Hepatocyte (in vitro differentiated cells): ENCODE data around the gene ENPP5. TPM values are rescaled to one million over a fixed set of nuclear protein-coding genes. Genes with fewer than 3 reads are reported as not detected.

Source experiments
- DNase-seq: peaks from one replicate; pipeline ENCODE4 v3.0.0-alpha.2; 2016; ENCODE audit warnings: low spot score
- H2AFZ ChIP-seq: fragments of 200-600 bp; sonication (generic); 2 replicates; pipeline ENCODE4 v1.6.0; 2016; ENCODE audit warnings: antibody characterized with exemption, mild to moderate bottlenecking
- H3K27ac ChIP-seq: fragments of 200-600 bp; sonication (generic); 2 replicates; pipeline ENCODE4 v1.5.1; 2016; ENCODE audit warnings: mild to moderate bottlenecking
- H3K27me3 ChIP-seq: fragments of 200-600 bp; sonication (generic); 2 replicates; pipeline ENCODE4 v1.6.1; 2016
- H3K36me3 ChIP-seq: fragments of 200-600 bp; sonication (generic); replicated peaks from 2 replicates; pipeline ENCODE4 v1.5.1; 2016; ENCODE audit warnings: low read depth; ENCODE audit not compliant: insufficient read depth
- H3K4me1 ChIP-seq: fragments of 200-600 bp; sonication (generic); 2 replicates; pipeline ENCODE4 v1.5.1; 2016; ENCODE audit warnings: mild to moderate bottlenecking, moderate library complexity; ENCODE audit not compliant: insufficient read depth
- H3K4me2 ChIP-seq: fragments of 200-600 bp; sonication (generic); 2 replicates; pipeline ENCODE4 v1.6.0; 2016
- H3K4me3 ChIP-seq: fragments of 200-600 bp; sonication (generic); 2 replicates; pipeline ENCODE4 v1.5.1; 2016; ENCODE audit warnings: mild to moderate bottlenecking
- H3K79me2 ChIP-seq: fragments of 200-600 bp; sonication (generic); 2 replicates; pipeline ENCODE4 v1.6.0; 2017; ENCODE audit warnings: mild to moderate bottlenecking
- H3K9me2 ChIP-seq: fragments of 200-600 bp; sonication (generic); replicated peaks from 2 replicates; pipeline ENCODE4 v1.6.0; 2017; ENCODE audit warnings: mild to moderate bottlenecking; ENCODE audit not compliant: insufficient read depth
- H3K9me3 ChIP-seq: fragments of 200-600 bp; sonication (generic); 2 replicates; pipeline ENCODE4 v1.5.1; 2016; ENCODE audit warnings: low read depth, mild to moderate bottlenecking
- H4K20me1 ChIP-seq: fragments of 200-600 bp; sonication (generic); 2 replicates; pipeline ENCODE4 v1.6.0; 2016; ENCODE audit warnings: mild to moderate bottlenecking; ENCODE audit not compliant: insufficient read depth, poor library complexity, severe bottlenecking
- EZH2 ChIP-seq: fragments of 200-600 bp; sonication (generic); IDR thresholded peaks from 2 replicates; pipeline ENCODE4 v1.6.1; 2016; ENCODE audit warnings: antibody characterized with exemption, mild to moderate bottlenecking, borderline replicate concordance
- EZH2phosphoT487 ChIP-seq: fragments of 200-600 bp; sonication (generic); IDR thresholded peaks from one replicate; pipeline ENCODE4 v1.6.1; 2018; ENCODE audit warnings: antibody characterized with exemption, mild to moderate bottlenecking, low read depth, moderate library complexity; ENCODE audit not compliant: unreplicated experiment, severe bottlenecking
- WGBS: methylation state at CpG from one replicate; pipeline ENCODE4 v1.1.6; 2016; ENCODE audit warnings: low lambda C conversion rate; ENCODE audit errors: missing lambda C conversion rate; 5-methylcytosine and 5-hydroxymethylcytosine counted together
- polyA plus RNA-seq: library from polyadenylated mRNA; unstranded; fragments of >200 nt; fragmentation: Nextera tagmentation; extraction: Ambion mirVana; gene quantifications from 2 replicates; pipeline ENCODE4 v1.2.1, GENCODE V29; 2016
- total RNA-seq: library from RNA; depleted of rRNA; stranded (reverse); fragments of >200 nt; gene quantifications from 2 replicates; pipeline ENCODE4 v1.2.3, GENCODE V29; 2014
- TF ChIP-seq, protein P1 (sequence below): fragments of 200-600 bp; sonication (generic); IDR thresholded peaks from 2 replicates; pipeline ENCODE4 v1.5.1; 2016; ENCODE audit warnings: antibody characterized with exemption, mild to moderate bottlenecking; ENCODE audit not compliant: poor library complexity

ENPP5 gene
- total and polyA plus RNA-seq, 2 experiments from 2014 or later, result 6.7 to 11.5 TPM

DNA sequence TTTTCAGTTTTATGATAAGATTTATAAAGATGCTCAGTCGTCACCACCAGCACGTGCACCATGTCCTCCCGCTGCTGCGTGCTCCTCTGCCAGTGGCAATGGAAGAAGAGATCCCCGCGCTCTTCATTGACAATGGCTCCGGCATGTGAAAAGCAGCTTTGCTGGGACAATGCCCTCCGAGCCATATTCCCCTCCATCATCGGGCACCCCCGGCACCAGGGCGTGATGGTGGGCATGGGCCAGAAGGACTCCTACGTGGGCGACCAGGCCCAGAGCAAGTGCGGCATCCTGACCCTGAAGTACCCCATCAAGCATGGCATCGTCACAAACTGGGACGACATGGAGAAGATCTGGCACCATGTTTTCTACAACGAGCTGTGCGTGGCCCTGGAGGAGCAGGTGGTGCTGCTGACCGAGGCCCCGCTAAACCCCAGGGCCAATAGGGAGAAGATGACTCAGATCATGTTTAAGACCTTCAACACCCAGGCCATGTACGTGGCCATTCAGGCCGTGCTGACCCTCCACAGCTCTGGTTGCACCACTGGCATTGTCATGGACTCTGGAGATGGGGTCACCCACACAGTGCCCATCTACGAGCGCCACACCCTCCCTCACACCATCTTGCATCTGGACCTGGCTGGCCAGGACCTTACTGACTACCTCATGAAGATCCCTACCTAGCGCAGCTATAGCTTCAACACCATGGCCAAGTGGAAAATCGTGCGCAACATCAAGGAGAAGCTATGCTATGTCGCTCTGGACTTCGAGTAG, 34.3 kb upstream of the ENPP5 start:
- Histone ChIP-seq H3K4me1 (no peaks in the 10 kb centered on the region), H3K27ac (no peak overlapping the region), H3K9me3 (no peaks in the 10 kb centered on the region), H3K27me3 (peaks cover 7% of the 10 kb centered on the region), H3K36me3 (no peaks in the 10 kb centered on the region), H3K79me2 (no peaks in the 10 kb centered on the region), H3K4me2 (no peak overlapping the region), H4K20me1 (no peaks in the 10 kb centered on the region), H3K4me3 (no peak overlapping the region), H2AFZ (no peak overlapping the region), H3K9me2 (no peaks in the 10 kb centered on the region)
- DNase-seq, result no peak
- no peak for TF ChIP-seq EZH2phosphoT487
- no peak for TF ChIP-seq EZH2
- WGBS, result 98% methylated on average over 29 of the region's 29 CpGs

DNA sequence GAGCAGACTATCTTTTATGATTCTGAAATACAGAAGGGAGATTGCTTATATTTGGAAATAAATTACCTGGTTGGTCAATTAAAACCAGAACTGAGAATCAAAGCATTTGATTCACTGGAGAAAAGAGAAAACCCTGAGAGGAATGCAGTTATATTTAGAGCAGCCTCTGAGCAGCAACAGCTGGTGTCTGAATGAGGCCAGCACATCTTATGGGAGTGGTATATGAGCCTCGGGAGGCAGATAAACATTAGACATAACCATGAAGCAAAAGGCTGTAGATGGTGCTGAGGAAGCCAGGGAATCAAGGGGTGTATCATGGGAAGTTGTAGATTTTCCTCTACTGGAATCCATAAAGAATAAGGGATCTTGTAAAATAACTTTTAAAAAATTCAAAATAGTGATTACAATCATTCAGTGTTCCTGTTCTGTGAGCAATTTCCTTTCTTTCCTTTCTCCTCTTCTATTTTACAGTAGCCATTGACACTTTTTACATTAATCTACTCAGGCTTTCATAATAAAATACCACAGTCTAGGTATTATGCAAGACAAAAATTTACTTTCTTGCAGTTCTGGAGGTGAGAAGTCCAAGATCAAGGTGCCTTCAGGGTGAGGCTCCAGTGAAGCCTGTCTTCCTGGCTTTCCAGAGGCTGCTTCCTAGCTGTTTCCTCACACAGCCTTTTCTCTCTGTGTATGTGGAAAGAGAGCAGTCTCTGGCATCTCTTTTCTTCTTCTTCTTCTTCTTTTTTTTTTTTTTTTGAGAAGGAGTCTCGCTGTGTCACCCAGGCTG, 32.8 kb upstream of the ENPP5 start:
- 53% methylated on average over 2 of the region's 2 CpGs for WGBS

DNA sequence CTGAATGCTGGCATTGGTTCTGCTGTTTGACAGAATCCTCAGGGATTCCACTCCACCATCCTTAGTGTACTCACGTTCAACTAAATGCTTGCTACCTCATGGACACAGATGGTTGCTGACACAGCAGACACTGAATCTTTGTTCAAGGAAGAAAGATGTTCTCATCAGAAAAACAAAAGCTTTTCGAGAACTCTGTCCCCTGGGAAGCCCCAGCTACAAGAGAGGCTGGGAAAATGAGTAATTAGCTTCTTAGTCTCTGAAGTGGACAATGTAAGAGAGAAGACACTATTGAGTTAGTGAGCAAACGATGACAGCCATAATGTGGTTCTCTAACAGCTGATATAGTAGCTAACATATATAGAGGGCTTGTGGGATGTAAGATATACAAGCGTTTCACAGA, 30.9 kb upstream of the ENPP5 start:
- H3K27me3 ChIP-seq, result no peaks in the 10 kb centered on the region
- WGBS, result 89% methylated on average over 4 of the region's 4 CpGs
- no peak overlapping the region for H3K4me2 ChIP-seq
- no peaks in the 10 kb centered on the region for H3K36me3 ChIP-seq
- no peak overlapping the region for H3K4me3 ChIP-seq
- no peaks in the 10 kb centered on the region for H4K20me1 ChIP-seq
- no peaks in the 10 kb centered on the region for H3K79me2 ChIP-seq
- no peak overlapping the region for H2AFZ ChIP-seq
- TF ChIP-seq EZH2, result no peak
- TF ChIP-seq, protein P1, sequence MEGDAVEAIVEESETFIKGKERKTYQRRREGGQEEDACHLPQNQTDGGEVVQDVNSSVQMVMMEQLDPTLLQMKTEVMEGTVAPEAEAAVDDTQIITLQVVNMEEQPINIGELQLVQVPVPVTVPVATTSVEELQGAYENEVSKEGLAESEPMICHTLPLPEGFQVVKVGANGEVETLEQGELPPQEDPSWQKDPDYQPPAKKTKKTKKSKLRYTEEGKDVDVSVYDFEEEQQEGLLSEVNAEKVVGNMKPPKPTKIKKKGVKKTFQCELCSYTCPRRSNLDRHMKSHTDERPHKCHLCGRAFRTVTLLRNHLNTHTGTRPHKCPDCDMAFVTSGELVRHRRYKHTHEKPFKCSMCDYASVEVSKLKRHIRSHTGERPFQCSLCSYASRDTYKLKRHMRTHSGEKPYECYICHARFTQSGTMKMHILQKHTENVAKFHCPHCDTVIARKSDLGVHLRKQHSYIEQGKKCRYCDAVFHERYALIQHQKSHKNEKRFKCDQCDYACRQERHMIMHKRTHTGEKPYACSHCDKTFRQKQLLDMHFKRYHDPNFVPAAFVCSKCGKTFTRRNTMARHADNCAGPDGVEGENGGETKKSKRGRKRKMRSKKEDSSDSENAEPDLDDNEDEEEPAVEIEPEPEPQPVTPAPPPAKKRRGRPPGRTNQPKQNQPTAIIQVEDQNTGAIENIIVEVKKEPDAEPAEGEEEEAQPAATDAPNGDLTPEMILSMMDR, result no peak
- TF ChIP-seq EZH2phosphoT487, result no peak
- no peaks in the 10 kb centered on the region for H3K4me1 ChIP-seq
- no peak overlapping the region for H3K27ac ChIP-seq
- DNase-seq, result no peak
- H3K9me3 ChIP-seq, result no peaks in the 10 kb centered on the region
- no peaks in the 10 kb centered on the region for H3K9me2 ChIP-seq

More for the DNA sequence above, 32.8 kb upstream of the ENPP5 start:
- Histone ChIP-seq H3K4me1 (no peaks in the 10 kb centered on the region), H3K27me3 (peaks cover 3% of the 10 kb centered on the region), H3K9me3 (no peaks in the 10 kb centered on the region), H3K4me2 (no peak overlapping the region), H2AFZ (no peak overlapping the region), H3K27ac (no peak overlapping the region), H3K79me2 (no peaks in the 10 kb centered on the region), H4K20me1 (no peaks in the 10 kb centered on the region), H3K4me3 (no peak overlapping the region), H3K9me2 (no peaks in the 10 kb centered on the region), H3K36me3 (no peaks in the 10 kb centered on the region)
- DNase-seq, result no peak
- no peak for TF ChIP-seq EZH2

DNA sequence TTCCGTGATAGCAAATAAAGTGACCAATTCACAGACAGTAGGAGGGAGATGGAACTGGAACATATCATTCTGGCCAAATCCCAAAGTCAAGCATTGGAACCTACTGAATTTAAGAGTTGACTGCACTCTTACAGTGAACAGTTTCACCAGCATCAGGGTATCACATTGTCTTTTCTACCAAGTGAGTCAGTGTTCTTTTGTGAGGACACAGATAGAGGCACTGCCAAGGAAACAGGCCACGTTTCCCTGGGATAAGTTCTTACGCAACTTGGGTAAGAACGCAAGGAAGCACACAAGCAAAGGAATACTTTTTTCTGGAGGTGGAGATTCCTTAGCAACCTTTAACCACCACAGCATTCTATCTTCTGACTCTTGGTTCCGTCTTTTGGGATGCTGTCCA, 28.6 kb upstream of the ENPP5 start:
- no peaks in the 10 kb centered on the region for H4K20me1 ChIP-seq
- H3K4me1 ChIP-seq, result no peaks in the 10 kb centered on the region
- H3K79me2 ChIP-seq, result no peaks in the 10 kb centered on the region
- no peaks in the 10 kb centered on the region for H3K36me3 ChIP-seq
- no peak for DNase-seq
- no peak overlapping the region for H3K4me3 ChIP-seq
- H3K4me2 ChIP-seq, result no peak overlapping the region
- no peaks in the 10 kb centered on the region for H3K9me3 ChIP-seq
- TF ChIP-seq EZH2, result no peak
- no peak for TF ChIP-seq EZH2phosphoT487
- H3K27ac ChIP-seq, result no peak overlapping the region
- H2AFZ ChIP-seq, result no peak overlapping the region
- no peaks in the 10 kb centered on the region for H3K27me3 ChIP-seq
- no peaks in the 10 kb centered on the region for H3K9me2 ChIP-seq
- WGBS, result 92% methylated on average over 5 of the region's 5 CpGs
